K562 (cell line): ENCODE results near the gene MTHFSD. TPM values are rescaled to one million over a fixed set of nuclear protein-coding genes. Genes with fewer than 3 reads are reported as not detected.

Source experiments
- ATAC-seq: fragments of 200-7000 bp; cut with Tn5 transposase; 3 replicates; pipeline ENCODE4 v1.9.1; 2020; ENCODE audit warnings: moderate library complexity
- BruUV-seq: library from RNA; stranded (reverse); fragments of 400-500 nt; replicated peaks from 2 replicates; lab custom pipeline; 2021; lab: Mats Ljungman, UMichigan
- CTCF ChIA-PET: fragments of 300-600 bp; formaldehyde crosslinking; extraction: SDS; loops from one replicate; lab custom pipeline; 2021; ENCODE audit warnings: low intra/inter-chr PET ratio; lab: Yijun Ruan, JAX
- POLR2A ChIA-PET: fragments of 300-600, 350-650 bp; sonication (Branson Sonifier 250); formaldehyde crosslinking; extraction: SDS; loops from one replicate; lab custom pipeline; 2021; ENCODE audit warnings: antibody characterized with exemption, inconsistent platforms; lab: Yijun Ruan, JAX
- DNase-seq, 4 experiments: peaks; one replicate each; pipeline versions ENCODE4 v3.0.0 to v3.0.0-alpha.2; 2011 to 2018; ENCODE audit warnings: low spot score in 3 of 4, mixed read lengths in 3 of 4; ENCODE audit errors: extremely low read depth in 1 of 4
- FAIRE-seq: peaks from 2 replicates; lab custom pipeline; 2011; peaks lifted over from hg19 to GRCh38; lab: Jason Lieb, UNC
- H2AFZ ChIP-seq: 2 replicates; pipeline ENCODE4 v1.6.0; 2011; ENCODE audit warnings: low read depth, low read length, control low read depth, inconsistent platforms
- H3K27ac ChIP-seq: fragments of 200-600 bp; 3 replicates; pipeline ENCODE4 v1.8.0; 2011; ENCODE audit warnings: low read depth, mild to moderate bottlenecking, control low read depth, inconsistent platforms, low read length, moderate library complexity, mixed read lengths; ENCODE audit errors: extremely low read depth
- H3K27me3 ChIP-seq, 2 experiments: fragments of 300-600 bp in 1 of 2; 2 replicates in 1 of 2; 3 replicates in 1 of 2; pipeline versions ENCODE4 v1.6.0 to v1.8.0; 2011; ENCODE audit warnings: inconsistent platforms in 2 of 2, low read length in 2 of 2, mild to moderate bottlenecking in 1 of 2, mixed read lengths in 1 of 2, moderate library complexity in 1 of 2; ENCODE audit not compliant: control insufficient read depth in 2 of 2, insufficient read depth in 2 of 2
- H3K36me3 ChIP-seq: fragments of 300-600 bp; 3 replicates; pipeline ENCODE4 v1.8.0; 2011; ENCODE audit warnings: mild to moderate bottlenecking, low read length, inconsistent platforms; ENCODE audit not compliant: control insufficient read depth, insufficient read depth
- H3K4me1 ChIP-seq, 2 experiments: fragments of 200-600 bp in 1 of 2; replicated peaks in 1 of 2; 2 replicates in 1 of 2; 3 replicates in 1 of 2; pipeline versions ENCODE4 v1.5.1 to v1.8.0; 2011; ENCODE audit warnings: inconsistent platforms in 2 of 2, low read length in 2 of 2, mild to moderate bottlenecking in 1 of 2, mixed read lengths in 1 of 2, moderate library complexity in 1 of 2; ENCODE audit not compliant: control insufficient read depth in 2 of 2, insufficient read depth in 2 of 2
- H3K4me2 ChIP-seq: 2 replicates; pipeline ENCODE4 v1.6.1; 2011; ENCODE audit warnings: low read length, control low read depth, inconsistent platforms, mixed read lengths; ENCODE audit not compliant: insufficient read depth
- H3K4me3 ChIP-seq: fragments of 200-600 bp; sonication (generic), shearing (Covaris generic); 2 replicates; pipeline ENCODE4 v1.5.1; 2016; ENCODE audit warnings: control low read depth, inconsistent platforms
- H3K79me2 ChIP-seq: fragments of 200-600 bp; 3 replicates; pipeline ENCODE4 v1.8.0; 2011; ENCODE audit warnings: low read length, inconsistent platforms; ENCODE audit not compliant: control insufficient read depth, insufficient read depth
- H3K9ac ChIP-seq, 2 experiments: 2 replicates each; pipeline versions ENCODE4 v1.6.0 to v1.6.1; 2011; ENCODE audit warnings: low read depth in 2 of 2, low read length in 2 of 2, control low read depth in 1 of 2, inconsistent platforms in 1 of 2, mild to moderate bottlenecking in 1 of 2, mixed read lengths in 1 of 2; ENCODE audit not compliant: insufficient read depth in 1 of 2
- H3K9me1 ChIP-seq: one replicate; pipeline ENCODE4 v1.6.0; 2011; ENCODE audit warnings: inconsistent platforms, mild to moderate bottlenecking, low read length, moderate library complexity; ENCODE audit not compliant: control insufficient read depth, insufficient read depth
- H3K9me3 ChIP-seq: replicated peaks from 2 replicates; pipeline ENCODE4 v1.5.1; 2011; ENCODE audit warnings: low read depth, low read length, inconsistent platforms; ENCODE audit not compliant: control insufficient read depth, insufficient read depth
- H4K20me1 ChIP-seq: replicated peaks from 2 replicates; pipeline ENCODE4 v1.6.1; 2011; ENCODE audit warnings: low read length, inconsistent platforms, mixed read lengths; ENCODE audit not compliant: control insufficient read depth, insufficient read depth
- ARHGAP35 ChIP-seq: fragments of 450-650 bp; IDR thresholded peaks from 2 replicates; pipeline ENCODE4 v1.6.1; 2018; ENCODE audit not compliant: partially characterized antibody
- DLX4 ChIP-seq: fragments of 250-450 bp; sonication (Bioruptor Pico); IDR thresholded peaks from 2 replicates; pipeline ENCODE4 v1.6.1; 2021; ENCODE audit warnings: mild to moderate bottlenecking
- HSF4 ChIP-seq: fragments of 250-450 bp; sonication (Bioruptor Pico); IDR thresholded peaks from 2 replicates; pipeline ENCODE4 v2.1.2; 2022; ENCODE audit warnings: mild to moderate bottlenecking, moderate library complexity, borderline replicate concordance
- NFRKB ChIP-seq: fragments of 450-650 bp; IDR thresholded peaks from 2 replicates; pipeline ENCODE4 v1.6.1; 2016; ENCODE audit warnings: low read depth
- THRAP3 ChIP-seq: fragments of 450-650 bp; IDR thresholded peaks from 2 replicates; pipeline ENCODE4 v1.6.1; 2016; ENCODE audit warnings: mild to moderate bottlenecking, inconsistent platforms, borderline replicate concordance
- ZBTB11 ChIP-seq, 3 experiments: fragments of 200-800 bp in 1 of 3; fragments of 250-450 bp in 1 of 3; fragments of 450-650 bp in 1 of 3; sonication (Bioruptor Pico) in 1 of 3; sonication (Bioruptor generic) in 1 of 3; formaldehyde crosslinking in 1 of 3; IDR thresholded peaks; 2 replicates each; pipeline versions ENCODE4 v1.6.1 to v1.8.0; 2016 to 2022; ENCODE audit warnings: mild to moderate bottlenecking in 2 of 3, missing genetic modification characterization in 2 of 3, missing compliant biosample characterization in 1 of 3, moderate library complexity in 1 of 3
- ZNF324 ChIP-seq: fragments of 250-450 bp; sonication (Bioruptor Pico); IDR thresholded peaks from 2 replicates; pipeline ENCODE4 v1.4.0; 2020; ENCODE audit warnings: mild to moderate bottlenecking
- ZNF592 ChIP-seq: fragments of 450-650 bp; IDR thresholded peaks from 2 replicates; pipeline ENCODE4 v1.6.1; 2017; ENCODE audit warnings: antibody characterized with exemption, mild to moderate bottlenecking
- ZNF766 ChIP-seq: fragments of 200-800 bp; sonication (Bioruptor generic); conservative IDR thresholded peaks from 2 replicates; pipeline ENCODE4 v1.6.1; 2016; ENCODE audit warnings: missing genetic modification characterization, missing compliant biosample characterization
- WGBS: fragments of 100-300 bp; shearing (Covaris generic); methylation state at CpG from one replicate; pipeline ENCODE4 v1.1.6; 2016; ENCODE audit warnings: low coverage, mixed read lengths; ENCODE audit not compliant: insufficient coverage; ENCODE audit errors: missing lambda C conversion rate; 5-methylcytosine and 5-hydroxymethylcytosine counted together
- in situ Hi-C: fragments of 300-500 bp; cut with MboI; formaldehyde crosslinking; loops from 4 replicates; pipeline ENCODE4 v1.15.0; 2018; ENCODE audit warnings: inconsistent platforms, mixed read lengths
- intact Hi-C: fragments of 100-400 bp; cut with micrococcal nuclease; formaldehyde crosslinking; loops from 2 replicates; pipeline ENCODE4 v1.14.2; 2022
- polyA plus RNA-seq, 8 experiments: library from polyadenylated mRNA; depleted of rRNA in 4 of 8; stranded (reverse) in 5 of 8; unstranded in 3 of 8; fragments of >200 nt; fragmentation: Nextera tagmentation in 2 of 8; fragmentation: Illumina TruSeq in 1 of 8; extraction: Ambion mirVana in 2 of 8; extraction: Trizol in 1 of 8; gene quantifications; 2 replicates each; pipeline versions ENCODE4 v1.2.1 to v1.2.3, GENCODE V29; 2011 to 2014; ENCODE audit warnings: inconsistent platforms in 1 of 8, missing spikeins in 1 of 8
- total RNA-seq, 7 experiments: library from RNA; depleted of rRNA in 6 of 7; stranded (reverse); fragments of >200 nt in 6 of 7; fragmentation: Illumina TruSeq in 2 of 7; extraction: Trizol in 2 of 7; gene quantifications; 2 replicates each; pipeline versions ENCODE4 v1.2.1 to v1.2.3, GENCODE V29; 2011 to 2021; ENCODE audit warnings: low replicate concordance in 1 of 7
- TF ChIP-seq, protein P1 (sequence below): IDR thresholded peaks from 2 replicates; pipeline ENCODE4 v1.6.1; 2016; ENCODE audit warnings: missing genetic modification characterization, missing compliant biosample characterization

Gene MTHFSD
- total and polyA plus RNA-seq, 9 of the 15 experiments (the other 6 are each of a cell fraction or from before 2014, with no cell fraction given) = 3.2 to 20.2 (median 12.0) TPM

GRCh38 chr16:86511317-86512161, 43.5 kb downstream of the MTHFSD start:
- intact Hi-C loops (loop anchor here (10.0 kb wide), 1 partner anchor 467 kb away; no protein-coding TSS in a partner anchor), in situ Hi-C loops (loop anchor here (10.0 kb wide), 2 partner anchors 467 to 687 kb away; no protein-coding TSS in a partner anchor)
- H2AFZ ChIP-seq = no peak overlapping the region
- no peaks in the 10 kb centered on the region for H3K9me1 ChIP-seq
- H3K9ac ChIP-seq = no peak overlapping the region
- peaks cover 0 to 11% of the 10 kb centered on the region in 2 experiments; a peak in 2 of 5 replicates for H3K4me1 ChIP-seq
- H3K36me3 ChIP-seq = no peaks in the 10 kb centered on the region
- no peak for FAIRE-seq
- H3K27ac ChIP-seq = no peak overlapping the region
- no peaks in the 10 kb centered on the region for H3K79me2 ChIP-seq
- H4K20me1 ChIP-seq = no peaks in the 10 kb centered on the region
- no peak for ATAC-seq
- WGBS = 9% methylated on average over 20 of the region's 44 CpGs
- H3K9me3 ChIP-seq = no peaks in the 10 kb centered on the region
- ChIA-PET POLR2A (interaction anchor here (0.6 kb wide), 1 partner anchor 183 kb away, joined by 3 read pairs; no protein-coding TSS in a partner anchor), CTCF (no interaction called here)
- DNase-seq = no peak
- peaks cover 26 to 56% of the 10 kb centered on the region in 2 experiments; a peak in 4 of 5 replicates for H3K27me3 ChIP-seq
- H3K4me2 ChIP-seq = no peak overlapping the region
- BruUV-seq = no TSS peak
- no peak overlapping the region for H3K4me3 ChIP-seq
- TF ChIP-seq NFRKB = no peak
- TF ChIP-seq HSF4 (CRISPR knock-in tag) = no peak
- TF ChIP-seq DLX4 (CRISPR knock-in tag) = no peak
- TF ChIP-seq ZNF766 (CRISPR knock-in tag) = no peak
- TF ChIP-seq, protein P1, sequence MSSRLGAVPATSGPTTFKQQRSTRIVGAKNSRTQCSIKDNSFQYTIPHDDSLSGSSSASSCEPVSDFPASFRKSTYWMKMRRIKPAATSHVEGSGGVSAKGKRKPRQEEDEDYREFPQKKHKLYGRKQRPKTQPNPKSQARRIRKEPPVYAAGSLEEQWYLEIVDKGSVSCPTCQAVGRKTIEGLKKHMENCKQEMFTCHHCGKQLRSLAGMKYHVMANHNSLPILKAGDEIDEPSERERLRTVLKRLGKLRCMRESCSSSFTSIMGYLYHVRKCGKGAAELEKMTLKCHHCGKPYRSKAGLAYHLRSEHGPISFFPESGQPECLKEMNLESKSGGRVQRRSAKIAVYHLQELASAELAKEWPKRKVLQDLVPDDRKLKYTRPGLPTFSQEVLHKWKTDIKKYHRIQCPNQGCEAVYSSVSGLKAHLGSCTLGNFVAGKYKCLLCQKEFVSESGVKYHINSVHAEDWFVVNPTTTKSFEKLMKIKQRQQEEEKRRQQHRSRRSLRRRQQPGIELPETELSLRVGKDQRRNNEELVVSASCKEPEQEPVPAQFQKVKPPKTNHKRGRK (tag) = no peak
- no peak for TF ChIP-seq THRAP3
- no peak for TF ChIP-seq ZNF592
- no peak for TF ChIP-seq ZNF324 (CRISPR knock-in tag)
- TF ChIP-seq ARHGAP35 = no peak
- no peak for TF ChIP-seq ZBTB11 (CRISPR knock-in tag; IDR thresholded peaks at IDR 0.05)
